ENCODE results near the gene FAM83C.
"Not testable (repeated sequence)": the region's sequence is repeated elsewhere in the genome, so short reads cannot be mapped to it uniquely, and the experiment has no call there.

Gene FAM83C

GRCh38 chr20:35270021-35270902 lies 22.0 kb downstream of the FAM83C start:
- DNase-seq, result no peak

- DNase-seq, result peak in 40 of 58 donors; percentile 7 to 68 (median 26)
Observed at GRCh38 chr20:35269055-35269781, 23.0 kb downstream of the FAM83C start.

GRCh38 chr20:35267092-35267491 lies 25.1 kb downstream of the FAM83C start:
- DNase-seq, result no peak

- DNase-seq, result no peak
Observed at GRCh38 chr20:35264755-35265154, 27.5 kb downstream of the FAM83C start.

- no peak for DNase-seq
Observed at GRCh38 chr20:35263532-35264341, 28.5 kb downstream of the FAM83C start.

GRCh38 chr20:35262731-35263531 lies 29.3 kb downstream of the FAM83C start:
- peak in 1 of 58 donors; percentile 8 for DNase-seq

- not testable (repeated sequence) for DNase-seq
Observed at GRCh38 chr20:35262321-35262720, 29.9 kb downstream of the FAM83C start.

GRCh38 chr20:35260426-35260825 lies 31.8 kb downstream of the FAM83C start:
- peak in 1 of 58 donors; percentile 33 for DNase-seq

GRCh38 chr20:35257175-35257909 lies 34.9 kb downstream of the FAM83C start:
- no peak for DNase-seq

- DNase-seq, result no peak
Observed at GRCh38 chr20:35254448-35254999, 37.7 kb downstream of the FAM83C start.

- no peak for DNase-seq
Observed at GRCh38 chr20:35253010-35253409, 39.2 kb downstream of the FAM83C start.

GRCh38 chr20:35252598-35252997 lies 39.6 kb downstream of the FAM83C start:
- not testable (repeated sequence) for DNase-seq

- no peak for DNase-seq
Observed at GRCh38 chr20:35252037-35252461, 40.2 kb downstream of the FAM83C start.

GRCh38 chr20:35251613-35251940 lies 40.6 kb downstream of the FAM83C start:
- no peak for DNase-seq

- no peak for DNase-seq
Observed at GRCh38 chr20:35248641-35249475, 43.4 kb downstream of the FAM83C start.

- DNase-seq, result no peak
Observed at GRCh38 chr20:35246723-35247122, 45.5 kb downstream of the FAM83C start.

GRCh38 chr20:35243986-35244385 lies 48.2 kb downstream of the FAM83C start:
- DNase-seq, result no peak

GRCh38 chr20:35243317-35243716 lies 48.9 kb downstream of the FAM83C start:
- no peak for DNase-seq

- DNase-seq, result no peak
Observed at GRCh38 chr20:35240811-35241293, 51.4 kb downstream of the FAM83C start.

Measured in anterior cingulate cortex (tissue), 58 donors.